KOPT-K1 (cell line): Measurements from ENCODE around the gene ANKFN1.
A peak's percentile ranks its signal among the peaks of the same experiment; 100 is the strongest.

Experiments
- H3K27ac ChIP-seq: fragments of 200-600 bp; sonication (generic); 2 replicates; pipeline ENCODE4 v1.5.1; 2016; ENCODE audit warnings: antibody characterized with exemption, mild to moderate bottlenecking, low read depth, low read length; ENCODE audit not compliant: poor library complexity, severe bottlenecking
- H3K36me3 ChIP-seq: fragments of 200-600 bp; sonication (generic); 2 replicates; pipeline ENCODE4 v1.5.1; 2017; ENCODE audit warnings: antibody characterized with exemption, mild to moderate bottlenecking, low read length, moderate library complexity; ENCODE audit not compliant: insufficient read depth
- H3K9me3 ChIP-seq: fragments of 200-600 bp; sonication (generic); 2 replicates; pipeline ENCODE4 v1.5.1; 2017; ENCODE audit warnings: antibody characterized with exemption, low read length, mild to moderate bottlenecking; ENCODE audit not compliant: insufficient read depth, poor library complexity, severe bottlenecking

The ANKFN1 gene

DNA sequence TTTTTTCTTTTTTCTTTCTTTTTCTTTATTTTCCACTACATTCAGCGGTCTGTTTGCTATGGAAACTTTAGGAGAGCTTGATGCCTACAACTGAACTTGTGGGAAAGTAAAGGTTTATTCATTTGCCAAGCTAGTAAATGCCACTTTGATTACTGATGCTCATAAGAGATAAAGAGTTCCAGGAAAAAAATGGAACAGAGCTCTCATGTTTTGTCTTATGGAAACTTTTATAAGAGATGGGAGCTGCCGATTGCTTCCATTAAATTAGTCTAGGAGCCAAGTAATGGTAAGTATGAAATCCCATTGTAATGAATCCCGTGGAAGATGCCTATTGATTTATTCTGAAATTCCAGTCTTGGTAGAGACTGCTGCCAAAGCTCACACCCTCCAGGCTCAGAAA is 7.1 kb downstream of the ANKFN1 start:
- no peaks in the 10 kb centered on the region for H3K36me3 ChIP-seq
- no peaks in the 10 kb centered on the region for H3K9me3 ChIP-seq
- H3K27ac ChIP-seq: no peak overlapping the region

DNA sequence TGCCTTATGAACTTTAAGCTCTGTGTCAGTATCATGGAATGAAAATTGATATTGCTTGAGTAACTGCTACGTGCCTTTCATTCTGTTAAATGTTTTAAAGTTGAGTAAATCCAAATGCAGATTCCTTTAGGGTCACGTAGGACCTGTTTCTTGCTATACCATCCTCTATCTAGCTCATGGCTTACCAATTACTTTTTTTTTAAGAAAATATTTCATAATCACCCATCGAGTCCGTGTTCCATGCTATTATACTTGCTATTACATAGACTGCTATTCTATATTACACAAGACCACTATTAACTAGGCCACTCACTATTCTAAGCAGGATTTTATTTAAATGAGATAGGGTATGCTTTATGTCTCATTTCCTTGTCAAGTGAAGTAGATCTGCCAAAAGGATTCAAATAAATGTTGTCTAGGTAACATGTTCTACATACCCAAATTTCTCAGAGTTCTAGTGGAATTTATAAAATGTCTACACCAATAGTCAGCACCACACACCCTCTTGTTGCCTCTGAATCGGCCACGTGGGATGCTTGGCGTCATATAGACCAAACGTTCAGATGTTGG is 11.9 kb downstream of the ANKFN1 start:
- no peaks in the 10 kb centered on the region for H3K36me3 ChIP-seq

DNA sequence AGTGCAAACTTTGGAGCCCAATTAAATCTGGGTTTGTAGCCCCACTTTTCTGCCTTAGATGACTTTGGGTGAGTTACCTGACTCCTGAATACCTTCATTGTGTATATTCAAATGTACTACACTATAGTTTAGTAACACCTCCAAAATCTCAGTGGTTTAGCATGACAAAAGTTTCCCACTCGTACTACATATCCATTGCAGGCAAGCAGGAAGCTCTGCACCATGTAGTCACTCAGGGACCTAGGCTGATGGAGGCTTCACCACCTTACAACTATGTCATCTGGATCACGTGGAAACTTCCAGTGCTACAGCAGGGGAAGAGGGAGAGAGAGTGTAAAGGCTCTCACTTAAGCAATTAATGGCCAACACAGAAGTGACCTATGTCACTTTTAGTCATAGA is 14.2 kb downstream of the ANKFN1 start:
- Histone ChIP-seq H3K9me3 (no peaks in the 10 kb centered on the region), H3K36me3 (no peaks in the 10 kb centered on the region), H3K27ac (no peak overlapping the region)

More for the DNA sequence above, 11.9 kb downstream of the ANKFN1 start:
- Histone ChIP-seq H3K27ac (no peak overlapping the region), H3K9me3 (no peaks in the 10 kb centered on the region)

DNA sequence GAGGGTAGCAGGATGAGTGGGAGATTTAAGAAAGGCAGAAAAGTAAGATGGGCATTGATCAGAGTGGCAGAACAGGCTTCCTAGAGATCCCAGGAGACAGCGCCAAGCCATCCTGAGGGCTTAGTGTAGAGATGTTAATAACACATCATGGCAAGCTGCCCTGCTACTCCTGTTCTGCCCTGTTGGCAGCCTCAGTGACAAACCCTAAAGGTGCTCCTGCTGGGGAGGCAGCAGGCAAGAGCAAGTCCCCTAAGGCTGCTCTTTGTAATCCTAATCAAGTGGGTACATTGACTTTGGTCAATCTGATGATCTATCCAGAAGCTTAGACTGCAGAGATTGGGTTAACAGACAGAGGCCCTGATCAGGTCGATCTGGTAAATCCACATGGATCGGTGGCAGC is 16.3 kb downstream of the ANKFN1 start:
- no peaks in the 10 kb centered on the region for H3K36me3 ChIP-seq
- no peak overlapping the region for H3K27ac ChIP-seq
- H3K9me3 ChIP-seq: no peaks in the 10 kb centered on the region

DNA sequence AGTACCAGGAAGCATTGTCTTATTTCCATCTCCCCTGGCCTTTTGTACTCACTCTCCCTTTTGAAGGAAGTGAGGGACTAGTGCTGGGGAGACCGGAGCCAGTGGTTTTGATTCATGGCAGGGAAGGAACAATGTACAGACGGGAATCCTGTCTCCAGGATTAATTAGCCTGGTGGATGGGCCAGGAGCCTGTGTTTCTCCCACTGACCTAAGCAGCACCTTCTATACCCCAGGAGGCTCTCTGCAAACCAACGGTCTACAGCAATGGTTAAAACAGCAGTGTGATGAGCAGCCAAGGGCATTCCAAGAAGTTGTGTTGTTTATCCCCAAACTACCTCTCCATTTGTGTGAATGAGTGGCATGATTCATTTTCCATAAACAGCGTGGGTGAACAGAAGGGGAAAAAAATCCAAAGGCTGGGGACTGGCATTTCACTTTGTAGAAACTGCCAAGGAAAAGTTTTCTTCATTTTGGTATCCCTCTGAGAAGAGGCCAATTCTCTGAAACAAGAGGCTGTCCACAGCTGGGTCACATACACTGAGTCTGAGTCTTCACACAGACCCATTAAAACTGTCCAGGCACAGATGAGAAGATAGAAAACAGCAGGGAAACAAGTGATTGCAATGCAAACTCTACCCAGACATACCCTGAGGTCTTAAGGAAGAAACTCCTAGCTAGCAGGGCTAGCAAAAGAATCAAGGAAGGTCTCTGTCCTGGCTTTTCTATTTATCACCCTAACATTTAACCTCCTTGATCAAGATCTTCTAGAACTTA is 18.1 kb downstream of the ANKFN1 start:
- Histone ChIP-seq H3K27ac (no peak overlapping the region), H3K9me3 (no peaks in the 10 kb centered on the region)

DNA sequence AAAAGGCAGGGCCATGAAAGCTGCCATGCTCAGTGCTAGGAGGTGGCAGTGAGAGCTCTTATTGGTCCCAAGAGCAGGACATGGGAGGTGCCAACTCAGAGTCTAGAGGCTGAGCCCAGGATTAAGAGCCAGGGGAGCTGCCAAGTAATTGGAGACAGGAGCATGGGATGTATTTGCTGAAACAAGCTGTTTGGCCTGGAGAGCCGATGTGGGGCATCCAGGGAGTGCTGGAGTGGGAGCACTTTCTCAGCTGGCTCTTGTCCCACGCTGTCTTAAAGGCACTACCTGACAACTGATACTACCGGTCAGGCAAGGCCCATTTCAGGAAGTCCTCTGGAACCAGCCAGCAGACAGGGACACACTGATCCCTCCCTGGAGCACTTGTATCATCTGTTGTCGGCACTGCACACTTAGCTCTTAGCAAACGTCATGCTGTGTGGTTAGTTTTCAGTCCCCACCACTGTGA is 19.3 kb downstream of the ANKFN1 start:
- Histone ChIP-seq H3K36me3 (no peaks in the 10 kb centered on the region), H3K9me3 (no peaks in the 10 kb centered on the region), H3K27ac (peak overlapping the region; percentile 76)

More for the DNA sequence above, 18.1 kb downstream of the ANKFN1 start:
- H3K36me3 ChIP-seq: no peaks in the 10 kb centered on the region

DNA sequence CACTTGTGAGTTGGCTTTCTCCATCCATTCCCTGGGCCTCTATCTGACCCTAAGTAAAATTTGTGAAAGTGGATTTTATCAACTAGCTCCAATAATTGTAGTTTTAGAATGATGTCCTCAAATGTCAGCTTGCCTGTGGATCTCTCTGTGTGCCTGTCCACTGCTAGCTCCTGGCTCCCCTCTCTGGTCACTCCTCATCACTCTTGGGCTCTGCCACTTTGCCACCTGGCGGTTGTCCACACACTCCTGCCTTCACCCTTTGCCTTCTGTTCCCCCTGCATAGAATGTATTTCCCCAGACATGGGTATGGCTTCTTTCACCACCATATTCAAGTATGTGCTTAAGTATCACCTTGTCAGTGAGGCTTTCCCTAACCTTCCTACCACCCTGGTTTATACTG is 19.8 kb downstream of the ANKFN1 start:
- H3K36me3 ChIP-seq: no peaks in the 10 kb centered on the region
- H3K27ac ChIP-seq: peak overlapping the region; percentile 76
- H3K9me3 ChIP-seq: no peaks in the 10 kb centered on the region

DNA sequence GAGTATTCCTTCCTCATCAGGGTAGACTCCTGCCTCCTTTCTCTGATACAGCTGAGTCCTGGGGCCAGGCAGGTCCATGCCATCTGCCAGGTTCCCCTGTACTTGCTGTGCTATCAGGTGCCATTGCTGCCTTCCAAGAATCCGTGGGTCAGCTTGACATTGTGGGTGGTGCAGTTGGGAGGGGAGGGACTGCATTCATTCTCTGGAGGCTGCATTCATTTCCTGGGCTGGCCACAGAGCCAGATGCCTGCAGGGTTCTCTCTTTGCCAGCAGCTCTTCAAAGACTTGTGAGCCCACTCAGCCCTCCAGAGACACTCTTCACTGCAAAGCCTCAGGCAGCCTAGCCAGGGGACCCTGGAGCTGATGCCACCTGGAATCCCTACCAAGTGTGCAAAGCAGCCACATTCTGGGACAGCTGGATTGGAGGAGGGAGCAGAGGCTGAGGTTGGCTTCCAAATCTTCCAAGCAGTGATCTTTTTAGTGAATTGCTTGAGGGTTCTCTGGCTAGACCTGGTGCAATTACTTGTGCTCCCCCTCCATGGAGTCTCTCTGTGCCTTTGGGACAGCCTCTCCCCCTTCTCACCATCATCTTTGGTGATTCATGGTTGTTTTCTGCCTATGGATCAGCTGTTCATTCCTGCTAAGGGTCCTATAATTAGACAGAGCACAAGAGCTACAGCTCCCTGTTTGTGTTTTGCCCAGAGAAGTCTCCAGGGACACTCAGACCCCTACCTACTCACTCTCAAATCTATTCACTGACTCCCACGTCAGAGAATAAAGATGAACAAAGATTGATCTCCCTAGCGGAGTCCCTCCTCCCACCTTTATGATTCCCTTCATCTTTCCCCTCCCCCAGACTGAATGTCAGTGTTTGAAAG is 20.9 kb downstream of the ANKFN1 start:
- H3K36me3 ChIP-seq: no peaks in the 10 kb centered on the region
- peak overlapping the region; percentile 76 for H3K27ac ChIP-seq

DNA sequence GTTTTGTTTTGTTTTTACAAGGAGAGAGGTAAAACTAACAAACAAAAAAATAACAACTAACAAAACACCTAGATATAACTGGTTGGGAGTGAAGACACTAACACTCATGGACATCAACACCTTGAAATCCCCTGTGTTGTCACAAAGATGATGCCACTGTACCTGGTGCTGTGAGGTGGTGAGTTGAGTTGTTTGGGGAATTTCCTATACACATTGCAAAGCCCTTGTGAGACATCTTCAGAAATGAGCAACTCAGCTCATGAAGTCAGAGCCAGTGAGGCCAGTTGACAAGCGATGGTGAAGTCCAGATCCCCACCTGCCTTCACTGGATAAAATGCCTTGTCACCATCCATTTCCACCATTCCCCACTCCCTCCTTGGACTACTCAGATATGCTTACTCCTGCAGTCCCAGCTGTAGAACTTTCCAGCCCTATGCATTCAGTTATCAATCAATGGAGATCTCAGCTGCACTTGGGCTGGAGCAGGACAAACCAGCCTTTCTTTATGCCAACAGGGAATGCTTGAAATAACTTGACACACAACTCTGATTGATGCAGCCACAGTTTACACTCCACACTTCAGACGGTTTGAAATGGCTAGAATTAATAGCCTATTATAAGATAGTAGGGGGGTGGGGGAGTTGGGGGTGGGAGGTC is 22.2 kb downstream of the ANKFN1 start:
- Histone ChIP-seq H3K27ac (peak overlapping the region; percentile 76), H3K9me3 (no peaks in the 10 kb centered on the region), H3K36me3 (no peaks in the 10 kb centered on the region)

More for the DNA sequence above, 20.9 kb downstream of the ANKFN1 start:
- H3K9me3 ChIP-seq: no peaks in the 10 kb centered on the region

DNA sequence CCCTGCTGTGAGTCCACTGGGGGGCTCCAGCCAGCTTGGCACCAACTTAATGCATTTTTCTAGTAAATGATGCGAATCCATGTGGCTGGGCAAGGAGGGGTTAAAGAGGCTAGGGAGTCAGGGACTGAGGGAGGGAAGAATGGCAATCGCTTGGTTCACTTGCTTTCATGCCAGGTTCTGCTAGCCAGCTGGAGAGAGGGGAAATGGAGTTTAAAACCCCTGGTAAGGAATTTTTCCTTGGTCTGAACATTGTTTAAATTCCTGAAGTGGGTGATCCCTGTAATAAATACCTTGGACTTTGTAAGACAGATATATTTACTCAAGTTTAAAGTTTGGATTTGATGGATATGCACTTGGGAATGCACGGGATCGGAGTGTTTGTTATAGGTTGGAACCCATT is 22.8 kb downstream of the ANKFN1 start:
- no peaks in the 10 kb centered on the region for H3K9me3 ChIP-seq
- peak overlapping the region; percentile 45 for H3K27ac ChIP-seq
- H3K36me3 ChIP-seq: no peaks in the 10 kb centered on the region

DNA sequence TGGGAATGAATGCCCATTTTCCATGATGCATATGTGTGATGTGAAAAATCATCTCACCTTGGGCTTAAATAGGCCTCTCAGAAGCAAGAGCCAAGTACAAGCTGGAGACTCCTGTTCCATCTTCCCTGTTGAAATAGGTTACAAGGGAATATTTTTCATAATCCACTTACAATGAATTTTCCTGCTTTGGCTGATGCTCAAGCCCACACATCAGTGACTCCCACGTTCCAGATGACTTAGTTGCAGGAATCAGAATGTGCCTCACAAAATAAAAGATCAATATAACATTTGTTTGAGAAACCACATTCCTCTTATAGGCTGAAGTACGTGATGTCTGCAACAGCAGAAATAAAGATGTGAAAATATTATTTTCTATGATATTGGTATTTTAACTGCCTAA is 24.1 kb downstream of the ANKFN1 start:
- Histone ChIP-seq H3K9me3 (no peaks in the 10 kb centered on the region), H3K36me3 (no peaks in the 10 kb centered on the region)

DNA sequence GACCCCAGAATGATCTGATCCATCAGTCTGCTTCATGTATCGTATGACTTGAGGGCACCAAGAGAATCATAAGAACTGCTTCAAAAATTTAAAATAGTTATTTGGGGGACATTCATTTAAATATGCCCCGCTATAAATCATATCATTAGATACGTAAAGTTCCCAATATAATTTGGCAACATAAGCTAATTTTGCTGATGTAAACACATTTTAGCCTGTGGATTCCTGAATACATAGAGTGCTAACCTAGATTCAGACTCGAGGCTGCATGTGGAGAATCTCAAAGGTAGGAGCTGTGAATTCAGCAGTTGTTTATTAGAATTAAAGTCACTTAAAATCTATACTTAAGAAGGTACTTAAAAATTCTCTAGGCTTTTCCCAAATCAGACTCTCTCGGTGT is 24.9 kb downstream of the ANKFN1 start:
- Histone ChIP-seq H3K27ac (no peak overlapping the region), H3K9me3 (peaks cover 2% of the 10 kb centered on the region), H3K36me3 (no peaks in the 10 kb centered on the region)

More for the DNA sequence above, 24.1 kb downstream of the ANKFN1 start:
- H3K27ac ChIP-seq: no peak overlapping the region

DNA sequence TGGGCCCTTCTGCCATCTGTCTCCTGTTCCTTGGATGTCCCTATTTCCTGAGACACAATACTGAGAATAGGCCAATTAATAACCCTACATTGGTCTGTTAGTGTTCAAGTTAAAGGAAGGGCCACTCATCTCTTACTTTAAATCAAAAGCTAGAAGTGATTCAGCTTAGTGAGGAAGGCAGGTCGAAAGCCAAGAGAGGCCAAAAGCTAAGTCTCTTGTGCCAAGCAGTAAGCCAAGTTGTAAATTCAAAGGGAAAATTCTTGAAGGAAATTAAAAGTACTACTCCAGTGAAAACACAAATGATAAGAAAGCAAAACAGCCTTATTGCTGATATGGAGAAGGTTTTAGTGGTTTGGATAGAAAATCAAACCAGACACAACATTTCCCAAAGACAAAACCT is 28.8 kb downstream of the ANKFN1 start:
- Histone ChIP-seq H3K9me3 (peaks cover 17% of the 10 kb centered on the region), H3K36me3 (no peaks in the 10 kb centered on the region), H3K27ac (no peak overlapping the region)

DNA sequence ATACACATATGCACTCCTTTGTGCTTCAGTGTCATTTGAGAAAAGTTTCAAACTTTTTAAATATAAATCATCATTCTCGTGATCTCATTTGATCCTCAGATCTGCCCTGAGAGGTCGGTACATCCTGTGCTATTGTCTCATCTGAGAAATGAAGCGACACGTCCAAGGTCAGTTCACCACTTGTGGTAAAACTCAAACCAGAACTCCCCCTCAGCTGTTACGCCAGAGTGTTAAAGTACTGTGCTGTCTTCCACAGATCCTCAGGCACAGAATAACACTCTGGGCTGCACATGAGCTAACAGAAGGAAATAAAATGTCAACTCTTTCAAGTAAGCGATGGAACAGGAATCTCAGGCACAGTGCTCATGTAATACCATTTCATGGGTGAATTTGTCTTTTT is 31.4 kb downstream of the ANKFN1 start:
- Histone ChIP-seq H3K36me3 (no peaks in the 10 kb centered on the region), H3K27ac (no peak overlapping the region)

More for the DNA sequence above, 31.4 kb downstream of the ANKFN1 start:
- H3K9me3 ChIP-seq: peaks cover 17% of the 10 kb centered on the region
